Right kidney (tissue), 1 donor: ENCODE data around the gene USP36.
"Not testable (repeated sequence)": the region's sequence is repeated elsewhere in the genome, so short reads cannot be mapped to it uniquely, and the experiment has no call there.

Experiments used
- DNase-seq: peaks from one replicate; pipeline ENCODE4 v3.0.0-alpha.2; 2016

Gene USP36

DNA sequence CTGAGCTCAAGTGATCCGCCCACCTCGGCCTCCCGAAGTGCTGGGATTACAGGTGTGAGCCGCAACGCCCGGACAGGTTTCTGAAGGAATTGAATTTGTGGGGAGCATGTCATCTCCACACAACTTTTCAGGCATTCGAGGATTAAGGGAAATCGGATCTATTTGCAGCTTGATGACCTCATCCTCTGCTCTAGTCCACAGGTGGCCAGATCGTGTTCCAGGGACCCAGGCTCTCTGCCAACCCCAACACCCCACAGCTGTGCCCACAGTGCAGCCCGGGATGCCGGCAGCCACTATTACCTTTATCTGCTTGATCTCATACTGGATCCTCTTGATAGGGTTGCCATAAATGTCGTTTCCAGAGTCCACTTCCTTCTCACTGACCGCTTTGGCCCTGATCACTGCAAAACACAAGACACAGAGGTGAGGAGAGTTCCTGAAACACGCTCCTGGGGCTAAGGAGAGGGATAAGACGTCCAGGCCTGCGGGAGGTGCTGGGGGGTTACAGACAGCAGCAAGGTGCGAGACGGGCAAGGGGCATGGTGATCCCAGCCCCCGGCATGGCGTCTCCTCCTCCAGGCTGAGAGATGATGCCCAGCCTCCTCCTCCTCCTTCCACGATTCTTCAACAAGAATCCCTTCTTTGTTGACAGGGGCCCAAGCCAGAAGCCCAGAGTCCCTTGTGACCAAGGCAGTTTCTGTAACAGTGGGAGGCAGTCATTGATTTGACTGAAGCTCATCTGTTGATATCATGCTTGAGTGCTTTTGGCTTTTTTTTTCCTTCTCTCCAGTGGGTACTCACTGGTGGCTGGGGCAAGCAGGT, 33.1 kb upstream of the USP36 start:
- peak; percentile 38 for DNase-seq

DNA sequence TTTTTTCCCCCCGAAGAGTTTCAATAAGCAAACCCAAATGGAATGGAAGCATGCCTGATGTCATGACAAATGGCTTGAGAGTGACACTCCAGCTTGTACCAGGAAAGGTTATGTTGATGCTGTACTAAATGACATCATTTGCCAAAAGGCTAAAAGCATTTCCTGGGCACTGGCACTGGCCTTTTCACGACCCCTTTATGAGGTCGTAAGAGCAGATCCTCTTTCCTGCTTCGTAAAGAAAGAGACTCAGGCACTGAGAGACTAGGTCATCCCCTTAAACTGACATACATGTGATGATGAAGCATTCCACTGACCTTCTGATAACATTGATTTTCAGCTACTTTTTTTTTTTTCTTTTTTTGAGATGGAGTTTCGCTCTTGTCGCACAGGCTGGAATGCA, 31.9 kb upstream of the USP36 start:
- no peak for DNase-seq

DNA sequence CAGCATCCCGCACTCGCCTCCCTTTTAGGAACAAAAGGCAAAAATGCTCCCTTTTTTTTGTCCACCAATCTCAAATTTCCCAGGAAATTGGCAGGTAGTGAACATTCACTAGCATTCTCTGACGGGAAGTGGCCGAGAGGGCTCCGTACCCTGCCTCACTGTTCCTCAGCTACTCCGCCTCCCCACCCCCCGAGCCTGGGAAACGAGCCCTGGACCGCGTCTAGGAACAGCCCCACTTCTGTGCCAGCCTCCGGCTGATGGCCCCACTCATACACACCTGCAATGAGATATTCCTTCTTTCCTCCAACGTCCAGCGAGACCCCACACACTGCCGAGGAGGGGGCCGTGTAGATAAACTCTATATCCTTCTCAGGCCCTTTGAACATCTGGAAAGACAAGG, 30.0 kb upstream of the USP36 start:
- DNase-seq, result no peak

DNA sequence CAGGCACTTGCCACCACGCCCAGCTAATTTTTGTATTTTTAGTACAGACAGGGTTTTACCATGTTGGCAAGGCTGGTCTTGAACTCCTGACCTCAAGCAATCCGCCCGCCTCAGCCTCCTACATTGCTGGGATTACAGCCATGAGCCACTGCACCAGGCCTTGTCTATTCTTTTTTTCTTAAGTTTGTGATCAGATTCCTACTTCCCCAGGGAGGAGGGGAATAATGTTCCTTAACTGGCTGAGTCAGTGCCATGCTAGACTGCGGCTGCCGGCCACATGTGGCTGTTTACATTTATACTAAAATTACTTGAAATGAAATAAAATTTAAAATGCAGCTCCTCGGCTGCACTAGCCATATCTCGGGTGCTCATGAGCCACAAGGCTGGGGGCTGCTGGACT, 27.8 kb upstream of the USP36 start:
- no peak for DNase-seq

DNA sequence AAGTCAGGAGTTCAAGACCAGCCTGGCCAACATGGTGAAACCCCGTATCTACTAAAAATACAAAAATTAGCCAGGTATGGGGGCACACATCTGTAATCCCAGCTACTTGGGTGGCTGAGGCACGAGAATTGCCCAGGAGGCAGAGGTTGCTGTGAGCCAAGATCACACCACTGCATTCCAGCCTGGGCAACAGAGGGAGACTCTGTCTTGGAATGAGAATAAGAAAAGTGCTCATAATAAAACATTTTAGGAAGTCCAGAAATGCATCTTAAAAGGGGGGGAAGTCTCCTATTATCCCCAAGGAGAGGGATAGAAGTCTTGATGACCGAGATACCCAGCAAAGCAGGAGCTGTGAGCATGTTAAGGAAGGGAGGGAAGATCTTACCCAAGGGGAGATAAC, 26.4 kb upstream of the USP36 start:
- DNase-seq, result not testable (repeated sequence)

DNA sequence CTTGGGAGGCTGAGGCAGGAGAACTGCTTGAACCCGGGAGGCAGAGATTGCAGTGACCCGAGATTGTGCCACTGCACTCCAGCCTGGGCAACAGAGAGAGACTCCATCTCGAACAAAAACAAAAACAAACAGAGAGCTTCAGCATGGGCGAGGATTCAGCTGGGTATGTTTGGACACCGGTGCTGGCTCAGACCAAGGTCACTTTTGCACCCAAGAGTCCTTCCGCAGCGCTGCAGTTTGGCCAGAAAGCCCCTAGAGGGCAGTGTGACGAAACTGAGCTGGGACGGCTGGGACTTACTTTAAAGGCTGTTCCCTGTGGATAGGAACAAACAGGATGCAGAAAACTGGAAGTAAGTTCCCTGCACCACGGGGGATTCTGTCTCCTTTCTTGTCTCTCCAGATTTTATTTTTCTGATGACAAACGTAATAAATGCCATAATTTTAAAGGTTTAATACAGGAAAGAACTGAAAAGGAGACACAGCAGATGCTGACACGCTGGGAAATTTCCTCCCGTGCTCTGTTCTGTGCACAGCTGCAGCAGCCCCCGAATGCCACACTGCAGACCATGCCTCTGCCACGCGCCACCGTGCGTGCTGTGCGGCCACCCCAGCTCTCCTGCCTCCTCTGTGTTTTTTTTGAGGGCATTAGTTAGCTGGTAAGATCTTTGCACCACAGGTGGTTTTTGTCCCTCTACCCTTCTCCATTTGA, 25.2 kb upstream of the USP36 start:
- peak; percentile 57 for DNase-seq

DNA sequence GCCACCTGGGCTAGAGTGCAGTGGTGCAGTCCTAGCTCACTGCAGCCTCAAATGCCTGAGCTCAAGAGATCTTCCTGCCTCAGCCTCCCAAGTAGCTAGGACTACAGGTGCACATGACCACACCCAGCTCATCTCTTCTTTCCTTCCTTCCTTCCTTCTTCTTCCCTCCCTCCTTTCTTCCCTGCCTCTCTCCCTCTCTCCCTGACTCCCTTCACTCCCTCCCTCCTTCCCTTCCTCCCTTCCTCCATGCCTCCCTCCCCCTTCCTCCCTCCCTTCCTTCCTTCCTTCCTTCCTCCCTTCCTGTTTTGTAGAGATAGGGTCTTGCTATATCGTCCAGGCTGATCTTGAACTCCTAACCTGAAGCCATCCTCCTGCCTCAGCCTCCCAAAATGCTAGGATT, 23.5 kb upstream of the USP36 start:
- DNase-seq, result no peak

DNA sequence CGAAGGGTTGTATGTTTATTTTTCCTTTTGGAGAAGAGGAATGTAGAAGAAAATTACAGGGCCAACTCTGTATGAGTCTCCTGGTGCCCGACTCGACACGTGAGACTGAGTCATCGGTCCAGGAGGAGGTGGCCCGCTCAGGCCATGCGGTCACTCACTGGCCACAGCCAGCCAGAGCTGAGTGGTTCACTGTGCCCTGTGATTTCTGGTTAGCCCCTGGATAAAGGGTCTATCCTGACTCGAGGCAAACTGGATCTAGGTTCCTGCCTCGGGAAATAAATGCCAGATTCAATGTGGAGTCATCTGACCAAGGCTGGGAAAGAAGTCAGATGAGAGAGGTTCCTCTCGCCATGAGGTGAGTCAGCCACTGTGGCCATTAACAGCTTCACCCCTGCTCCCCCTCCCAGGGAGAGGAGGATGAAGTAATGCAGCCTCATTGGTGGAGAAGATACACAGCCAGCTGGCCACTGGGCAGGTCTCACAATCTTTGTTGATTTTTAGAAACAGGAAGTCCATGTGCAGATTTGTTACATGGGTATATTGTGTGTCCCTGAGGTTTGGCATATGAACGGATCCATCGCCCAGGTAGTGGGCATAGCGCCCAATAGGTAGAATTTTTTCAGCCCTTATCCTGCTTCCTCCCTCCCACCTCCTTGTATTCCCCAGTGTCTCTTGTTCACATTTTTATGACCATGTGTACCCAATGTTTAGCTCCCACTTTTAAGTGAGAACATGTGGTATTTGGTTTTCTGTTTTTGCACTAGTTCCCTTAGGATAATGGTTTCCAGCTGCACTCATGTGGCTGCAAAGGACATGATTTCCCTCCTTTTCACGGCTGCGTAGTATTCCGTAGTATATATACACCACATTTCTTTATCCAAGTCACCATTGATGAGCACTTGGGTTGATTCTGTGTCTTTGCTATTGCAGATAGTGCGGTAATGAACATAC, 21.7 kb upstream of the USP36 start:
- no peak for DNase-seq

DNA sequence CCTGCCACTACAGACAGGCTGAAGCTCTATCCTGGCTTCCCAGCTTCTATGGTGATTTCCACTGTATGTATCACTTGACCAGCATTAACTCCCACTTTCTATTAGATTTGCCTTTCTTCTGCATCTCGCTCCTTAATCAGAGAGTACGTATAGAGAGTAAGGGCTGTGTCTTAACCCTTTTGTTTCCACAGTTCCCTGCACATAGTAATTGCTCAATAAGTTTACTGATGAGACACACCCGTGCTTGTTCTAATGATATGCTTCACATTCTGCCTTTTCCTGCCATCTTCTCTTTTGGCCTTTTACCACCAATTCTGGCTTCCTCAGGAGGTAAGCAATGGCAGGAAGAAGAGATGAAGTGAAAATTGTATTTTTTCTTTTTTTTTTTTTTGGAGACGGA, 20.6 kb upstream of the USP36 start:
- no peak for DNase-seq

DNA sequence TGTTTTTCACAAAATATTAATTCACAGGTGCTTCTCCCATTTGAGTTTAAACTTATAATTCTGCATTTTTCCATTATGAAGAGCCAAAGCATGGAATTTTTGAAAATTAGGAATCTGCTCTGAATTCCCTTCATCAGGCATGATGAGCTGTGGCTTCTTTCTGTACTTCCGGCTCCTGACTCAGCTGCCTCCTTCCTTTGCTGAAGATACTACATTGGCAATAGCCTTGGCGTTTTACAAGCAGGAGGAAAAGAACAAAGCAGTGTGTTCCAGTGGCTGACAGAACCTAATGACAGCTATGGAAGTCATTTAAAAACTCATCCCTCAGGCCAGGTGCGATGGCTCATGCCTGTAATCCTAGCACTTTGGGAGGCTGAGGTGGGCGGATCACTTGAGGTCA, 18.4 kb upstream of the USP36 start:
- DNase-seq, result no peak

DNA sequence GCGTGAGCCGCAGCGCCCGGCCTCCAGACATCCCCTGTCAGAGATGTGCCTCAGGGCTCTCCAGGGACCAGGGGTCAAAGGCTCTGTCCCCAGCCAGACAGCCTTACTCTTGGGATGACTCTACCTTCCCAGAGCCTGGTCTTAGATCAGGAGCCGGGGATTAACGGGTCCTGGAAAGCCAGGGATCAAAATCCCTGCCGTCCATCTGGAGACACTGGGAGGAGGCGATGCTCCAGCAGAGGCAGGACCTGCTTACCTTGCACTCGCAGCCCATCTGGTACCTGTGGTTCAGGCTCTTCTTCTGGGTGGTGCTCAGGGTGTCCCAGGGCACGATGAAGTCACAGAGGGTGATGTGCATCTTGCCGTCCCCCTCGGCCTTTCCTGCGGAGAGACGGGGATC, 16.7 kb upstream of the USP36 start:
- DNase-seq, result no peak

DNA sequence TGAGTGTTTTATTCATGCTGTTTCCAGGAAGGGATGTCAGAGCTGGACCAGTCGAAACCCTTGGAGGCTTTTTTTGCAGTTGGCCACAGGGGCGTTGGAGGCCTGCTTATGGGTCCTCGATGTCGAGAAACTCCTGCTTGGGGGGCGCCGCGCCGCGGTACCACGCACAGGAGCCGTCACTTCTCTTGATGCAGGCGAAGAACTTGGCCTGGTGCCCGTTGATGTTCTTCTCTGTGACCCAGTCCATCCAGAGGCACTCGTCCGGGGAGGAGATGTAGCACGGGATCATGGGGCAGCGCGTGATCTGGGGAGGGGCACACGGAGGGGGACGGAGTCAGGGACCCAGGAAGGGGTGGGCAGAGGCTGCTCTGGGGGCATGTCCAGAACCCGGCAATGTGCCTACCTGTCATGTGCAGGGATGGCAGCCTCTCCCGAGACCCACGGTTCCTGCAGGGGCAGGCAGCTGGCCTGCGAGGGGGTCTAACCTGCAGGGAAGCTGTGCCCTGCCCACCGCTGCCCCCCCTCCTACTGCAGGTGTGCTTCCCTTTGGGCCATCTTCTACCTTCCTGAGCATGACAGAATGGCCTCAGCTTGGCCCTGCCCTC, 15.0 kb upstream of the USP36 start:
- no peak for DNase-seq

DNA sequence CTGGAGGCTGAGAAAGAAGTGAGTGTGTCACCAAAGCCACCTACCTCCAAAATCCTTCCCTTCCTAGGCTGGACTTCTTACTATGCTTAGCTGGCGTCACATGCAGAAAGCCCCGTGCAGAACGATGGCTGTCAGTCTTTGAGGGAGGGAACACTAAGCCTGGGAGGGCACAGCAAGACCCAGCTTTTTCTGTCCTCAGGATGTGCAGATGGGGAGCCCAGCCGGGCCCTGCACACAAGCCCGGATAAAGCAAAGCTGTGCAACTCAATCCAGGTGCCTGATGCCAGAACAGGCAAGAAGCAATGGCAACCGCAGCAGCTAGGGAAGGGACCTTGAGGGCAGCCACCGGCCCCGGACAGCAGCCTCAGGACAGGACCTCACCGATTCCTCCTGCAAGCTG, 13.9 kb upstream of the USP36 start:
- DNase-seq, result no peak

DNA sequence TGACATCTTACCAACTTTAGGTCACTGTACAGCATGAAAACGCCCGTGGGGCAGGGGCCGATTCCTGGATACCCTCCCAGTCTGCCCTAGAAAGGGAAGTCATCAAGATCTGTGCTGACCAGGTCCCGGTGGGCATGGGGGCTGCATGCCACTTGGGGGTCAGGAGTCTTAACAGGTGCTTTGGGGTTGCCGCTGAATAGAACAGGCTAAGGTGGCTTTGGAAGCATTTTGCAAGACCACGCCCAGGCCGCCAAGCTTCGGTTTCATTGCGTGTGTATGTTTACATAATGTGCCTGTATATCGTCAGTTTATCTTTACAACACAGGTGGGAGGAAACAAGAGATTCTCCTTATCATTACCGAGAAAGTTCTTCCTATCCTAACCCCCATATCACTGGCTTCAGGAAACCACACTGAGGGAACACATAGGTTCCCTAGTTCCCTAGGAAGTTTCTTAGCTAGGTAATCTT, 13.3 kb upstream of the USP36 start:
- no peak for DNase-seq

DNA sequence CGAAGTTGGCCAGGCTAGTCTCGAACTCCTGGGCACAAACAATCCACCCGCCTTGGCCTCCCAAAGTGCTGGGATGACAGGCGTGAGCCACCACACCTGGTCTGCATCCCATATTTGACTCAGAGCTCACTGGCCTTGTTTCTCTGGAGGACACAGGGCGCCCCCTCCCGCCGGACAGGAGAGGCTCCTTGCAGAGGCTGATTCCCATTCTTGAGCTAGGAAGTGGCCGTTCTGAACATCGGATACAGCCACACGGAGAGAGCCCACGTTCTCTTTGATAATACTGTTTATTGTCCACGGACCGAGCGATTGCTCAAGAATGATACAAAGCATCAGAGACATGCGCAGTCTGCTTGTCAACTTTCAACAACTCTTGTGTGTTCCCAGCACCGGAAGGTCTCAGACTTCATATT, 12.1 kb upstream of the USP36 start:
- DNase-seq, result no peak

DNA sequence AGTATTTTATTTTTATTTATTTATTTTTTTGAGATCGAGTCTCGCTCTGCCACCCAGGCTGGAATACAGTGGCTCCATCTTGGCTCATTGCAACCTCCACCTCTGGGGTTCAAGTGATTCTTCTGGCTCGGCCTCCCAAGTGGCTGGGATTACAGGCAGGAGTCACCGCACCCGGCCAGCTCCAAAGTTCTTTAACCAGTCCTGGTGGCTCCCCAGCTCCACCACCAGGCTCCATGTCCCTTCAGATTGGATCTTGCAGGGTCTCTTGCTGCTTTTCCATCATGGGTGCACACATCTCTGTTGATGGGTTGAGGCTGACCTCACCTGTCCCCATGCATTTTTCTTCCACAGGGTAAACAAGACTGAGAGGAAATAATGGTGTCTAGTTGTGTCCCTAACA, 8.4 kb upstream of the USP36 start:
- DNase-seq, result no peak

DNA sequence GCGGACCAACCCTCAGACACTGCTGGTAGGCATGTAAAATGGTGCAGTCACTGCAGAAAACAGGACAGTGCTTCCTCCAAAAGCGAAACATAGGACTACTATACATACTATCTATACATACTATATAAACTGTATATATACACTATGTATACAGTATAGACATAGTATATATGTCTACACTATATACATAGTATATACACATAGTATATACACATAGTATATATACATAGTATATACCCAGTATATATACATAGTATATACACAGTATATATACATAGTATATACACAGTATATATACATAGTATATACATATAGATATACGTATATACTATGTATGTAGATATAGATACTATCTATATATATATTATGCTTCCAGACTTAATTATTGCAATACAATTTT, 6.4 kb upstream of the USP36 start:
- no peak for DNase-seq

DNA sequence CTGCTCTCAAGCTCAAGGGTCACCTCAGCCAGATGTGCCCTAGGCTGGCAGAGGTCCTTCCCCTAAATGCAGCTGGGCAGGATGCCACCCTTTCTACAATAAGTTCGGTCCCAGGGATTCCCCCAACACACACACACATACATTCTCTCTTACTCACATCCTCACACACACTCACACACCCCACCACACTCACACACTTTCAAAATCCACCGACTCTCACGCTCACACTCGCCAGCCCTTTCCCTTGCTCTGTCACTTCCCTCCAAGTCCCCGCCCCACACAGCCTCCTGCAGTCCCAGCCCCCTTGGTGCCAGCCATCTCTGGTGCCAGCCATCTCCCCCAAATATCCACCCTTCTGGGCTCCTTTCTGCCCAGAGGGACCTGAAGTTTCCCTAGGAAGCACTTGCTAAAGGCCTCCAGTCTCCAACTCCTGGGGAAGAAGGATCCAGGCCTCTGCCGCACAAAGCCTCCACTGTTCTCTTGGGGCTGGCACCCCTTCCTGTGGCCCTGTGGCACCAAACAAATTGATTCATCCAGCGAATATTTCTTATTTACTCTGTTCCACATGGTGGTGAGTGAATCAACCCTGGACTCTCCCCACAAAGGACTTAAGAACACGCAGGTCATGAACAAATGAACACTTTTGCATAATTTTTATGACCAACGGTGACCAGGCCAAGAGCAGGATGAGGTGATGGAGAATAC, 3.8 kb upstream of the USP36 start:
- DNase-seq, result no peak

DNA sequence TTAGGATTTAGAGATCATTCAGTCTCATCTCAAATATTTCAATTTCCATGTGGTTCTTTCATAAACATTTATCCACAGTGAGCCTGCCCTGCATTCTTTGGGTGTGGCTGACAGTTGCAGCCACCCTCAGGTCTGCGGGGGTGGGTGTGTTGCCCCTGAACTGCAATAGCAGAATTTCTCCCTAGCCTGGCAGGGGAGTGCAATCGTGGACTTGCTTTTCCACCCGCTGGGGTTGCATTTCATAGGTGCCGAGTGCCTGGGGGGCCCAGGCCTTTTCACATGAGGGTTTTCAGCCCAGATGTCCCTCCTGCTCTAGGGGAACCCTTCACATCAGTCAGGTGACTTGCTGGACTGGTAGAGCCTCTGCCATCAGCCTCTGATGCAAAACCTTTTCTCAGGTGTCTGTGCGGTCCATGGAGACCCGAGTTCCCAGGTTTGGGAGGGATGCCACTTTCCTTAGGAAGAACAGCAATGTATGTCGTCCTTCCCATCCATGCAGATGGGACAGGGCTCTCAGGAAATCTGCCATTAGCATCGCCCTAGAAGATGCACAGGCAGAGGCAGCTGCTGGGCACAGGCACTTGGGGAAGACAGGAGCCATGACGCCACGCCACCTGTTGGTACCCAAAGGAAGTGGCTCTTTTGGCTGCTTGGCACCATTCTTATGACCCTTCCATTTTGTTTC, 2.4 kb upstream of the USP36 start:
- DNase-seq, result no peak

DNA sequence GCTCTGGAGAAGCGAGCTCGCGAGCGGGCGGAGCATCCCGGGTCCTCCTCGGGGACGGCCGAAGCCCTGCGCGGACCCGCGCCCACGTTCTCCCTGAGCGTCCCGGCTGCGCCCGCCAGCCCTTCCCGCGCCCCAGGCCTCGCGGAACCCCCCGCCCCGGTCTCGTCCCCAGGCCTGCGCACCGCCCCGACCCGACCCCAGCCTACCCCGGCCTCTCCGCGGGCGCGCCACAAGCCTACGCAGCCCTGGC, 159 bp downstream of the USP36 start:
- no peak for DNase-seq

DNA sequence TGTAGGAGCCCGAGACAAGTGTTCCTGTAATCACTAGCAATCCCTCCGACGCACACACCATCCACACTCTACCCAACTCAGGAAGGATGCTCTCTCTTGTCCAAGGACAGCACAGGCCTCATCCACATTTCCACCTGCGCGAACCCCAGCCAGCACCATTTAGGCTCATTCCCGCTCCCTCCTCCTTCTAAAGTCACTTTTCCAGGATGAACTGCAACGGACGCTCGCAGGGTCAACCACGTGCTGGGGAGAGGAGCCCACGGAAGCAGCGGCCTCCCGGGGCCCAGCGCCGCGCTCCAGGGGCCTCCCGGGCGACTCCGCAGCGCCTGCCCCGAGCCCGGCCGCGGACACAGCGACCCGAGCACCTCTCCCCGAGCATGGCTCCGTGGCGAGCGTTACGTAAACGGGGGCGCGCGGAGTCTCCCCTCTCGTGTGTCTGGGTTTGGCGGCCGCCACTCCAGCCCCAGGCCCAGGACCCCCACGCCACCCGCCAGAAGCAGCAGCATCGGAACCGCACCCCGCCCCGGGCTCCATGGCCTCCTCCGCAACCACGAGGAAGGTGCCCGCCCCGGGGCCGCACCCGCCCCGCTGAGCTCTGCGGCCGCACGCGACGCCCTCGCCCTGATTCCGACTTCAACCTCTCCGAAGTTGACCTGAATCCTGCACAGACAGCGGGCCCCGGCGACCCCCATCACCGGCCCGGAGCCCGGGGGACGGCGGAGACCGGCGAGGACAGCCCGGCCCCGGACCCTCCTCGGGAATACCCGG, 668 bp downstream of the USP36 start:
- DNase-seq, result peak; percentile 88
